Inflammatory macrophage treated with lipopolysaccharide for 4 hours (primary cell): Measurements from ENCODE around the gene ATP8B2.
"Not testable (repeated sequence)": the region's sequence is repeated elsewhere in the genome, so short reads cannot be mapped to it uniquely, and the experiment has no call there.

Experiments used
- DNase-seq: peaks from one replicate; pipeline ENCODE4 v3.0.0-alpha.2; 2020

ATP8B2 gene, protein sequence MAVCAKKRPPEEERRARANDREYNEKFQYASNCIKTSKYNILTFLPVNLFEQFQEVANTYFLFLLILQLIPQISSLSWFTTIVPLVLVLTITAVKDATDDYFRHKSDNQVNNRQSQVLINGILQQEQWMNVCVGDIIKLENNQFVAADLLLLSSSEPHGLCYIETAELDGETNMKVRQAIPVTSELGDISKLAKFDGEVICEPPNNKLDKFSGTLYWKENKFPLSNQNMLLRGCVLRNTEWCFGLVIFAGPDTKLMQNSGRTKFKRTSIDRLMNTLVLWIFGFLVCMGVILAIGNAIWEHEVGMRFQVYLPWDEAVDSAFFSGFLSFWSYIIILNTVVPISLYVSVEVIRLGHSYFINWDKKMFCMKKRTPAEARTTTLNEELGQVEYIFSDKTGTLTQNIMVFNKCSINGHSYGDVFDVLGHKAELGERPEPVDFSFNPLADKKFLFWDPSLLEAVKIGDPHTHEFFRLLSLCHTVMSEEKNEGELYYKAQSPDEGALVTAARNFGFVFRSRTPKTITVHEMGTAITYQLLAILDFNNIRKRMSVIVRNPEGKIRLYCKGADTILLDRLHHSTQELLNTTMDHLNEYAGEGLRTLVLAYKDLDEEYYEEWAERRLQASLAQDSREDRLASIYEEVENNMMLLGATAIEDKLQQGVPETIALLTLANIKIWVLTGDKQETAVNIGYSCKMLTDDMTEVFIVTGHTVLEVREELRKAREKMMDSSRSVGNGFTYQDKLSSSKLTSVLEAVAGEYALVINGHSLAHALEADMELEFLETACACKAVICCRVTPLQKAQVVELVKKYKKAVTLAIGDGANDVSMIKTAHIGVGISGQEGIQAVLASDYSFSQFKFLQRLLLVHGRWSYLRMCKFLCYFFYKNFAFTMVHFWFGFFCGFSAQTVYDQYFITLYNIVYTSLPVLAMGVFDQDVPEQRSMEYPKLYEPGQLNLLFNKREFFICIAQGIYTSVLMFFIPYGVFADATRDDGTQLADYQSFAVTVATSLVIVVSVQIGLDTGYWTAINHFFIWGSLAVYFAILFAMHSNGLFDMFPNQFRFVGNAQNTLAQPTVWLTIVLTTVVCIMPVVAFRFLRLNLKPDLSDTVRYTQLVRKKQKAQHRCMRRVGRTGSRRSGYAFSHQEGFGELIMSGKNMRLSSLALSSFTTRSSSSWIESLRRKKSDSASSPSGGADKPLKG

DNA sequence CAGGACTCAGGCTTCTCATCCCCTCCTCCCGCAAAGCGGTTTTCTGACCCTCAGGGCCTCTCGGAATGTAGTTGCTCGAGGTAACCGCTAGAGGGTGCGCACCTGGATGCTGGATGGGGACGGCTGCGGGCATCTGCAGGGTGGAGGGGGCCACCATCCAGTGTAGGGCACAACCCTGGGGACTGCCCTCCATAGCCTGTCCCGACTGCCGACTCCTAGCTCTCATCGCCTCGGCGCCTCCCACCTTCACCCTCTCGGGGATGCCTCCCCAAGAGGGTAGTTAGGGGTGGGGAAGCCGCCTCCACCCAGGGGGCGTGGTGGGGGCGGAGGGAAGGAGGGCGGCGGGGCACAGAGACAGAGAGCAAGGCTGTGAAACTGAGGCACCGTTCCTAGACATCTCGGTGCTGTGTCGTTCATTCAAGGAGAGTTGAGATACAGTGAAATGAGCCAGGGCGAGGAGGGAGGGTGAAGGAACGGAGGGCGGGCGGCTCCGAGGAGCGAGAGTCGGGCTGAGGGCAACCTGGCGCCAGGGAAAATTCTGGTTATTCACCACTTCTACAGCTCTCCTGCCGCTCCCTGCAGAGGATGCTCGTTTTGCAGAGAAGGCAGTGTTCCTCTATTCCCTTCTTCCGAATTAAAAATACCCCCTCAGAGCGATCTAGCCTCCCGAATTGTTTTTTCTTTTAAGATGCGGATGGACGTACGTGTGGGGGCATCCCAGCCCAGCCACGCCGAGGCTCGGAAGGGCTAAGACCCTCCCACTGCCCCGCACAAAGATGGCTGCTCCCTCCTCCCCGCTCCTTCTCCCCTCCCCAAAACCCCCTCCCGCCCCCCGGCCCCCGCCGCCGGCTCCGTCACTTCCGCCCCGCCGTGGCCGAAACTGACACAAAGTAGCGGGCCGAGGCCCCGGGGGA, at the start of gene ATP8B2:
Gene ATP8B2, plus strand, starts transcription at position 857 of the 914 bp plus-strand sequence. CDS start 2,617 bp downstream, outside the sequence.
- peak; percentile 49 for DNase-seq

DNA sequence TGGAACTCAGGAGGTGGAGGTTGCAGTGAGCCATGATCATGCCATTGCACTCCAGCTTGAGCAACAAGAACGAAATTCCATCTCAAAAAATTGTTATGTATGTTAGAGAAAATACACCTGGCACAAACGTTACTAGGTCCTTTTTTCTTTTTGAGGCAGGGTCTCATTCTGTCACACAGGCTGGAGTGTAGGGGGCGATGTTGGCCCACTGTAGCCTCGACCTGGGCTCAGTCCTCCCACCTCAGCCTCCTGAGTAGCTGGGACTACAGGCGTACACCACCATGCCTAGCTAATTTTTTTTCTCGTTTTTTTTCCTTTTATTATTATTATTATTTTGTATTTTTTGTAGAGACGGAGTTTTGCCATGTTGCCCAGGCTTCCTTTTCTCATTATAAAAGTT, 48.5 kb upstream of the ATP8B2 start:
- no peak for DNase-seq

DNA sequence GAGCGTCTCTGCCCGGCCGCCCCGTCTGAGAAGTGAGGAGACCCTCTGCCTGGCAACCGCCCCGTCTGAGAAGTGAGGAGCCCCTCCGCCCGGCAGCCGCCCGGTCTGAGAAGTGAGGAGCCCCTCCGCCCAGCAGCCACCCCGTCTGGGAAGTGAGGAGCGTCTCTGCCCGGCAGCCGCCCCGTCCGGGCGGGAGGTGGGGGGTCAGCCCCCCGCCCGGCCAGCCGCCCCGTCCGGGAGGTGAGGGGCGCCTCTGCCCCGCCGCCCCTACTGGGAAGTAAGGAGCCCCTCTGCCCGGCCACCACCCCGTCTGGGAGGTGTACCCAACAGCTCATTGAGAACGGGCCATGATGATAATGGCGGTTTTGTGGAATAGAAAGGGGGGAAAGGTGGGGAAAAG, 37.7 kb upstream of the ATP8B2 start:
- not testable (repeated sequence) for DNase-seq

DNA sequence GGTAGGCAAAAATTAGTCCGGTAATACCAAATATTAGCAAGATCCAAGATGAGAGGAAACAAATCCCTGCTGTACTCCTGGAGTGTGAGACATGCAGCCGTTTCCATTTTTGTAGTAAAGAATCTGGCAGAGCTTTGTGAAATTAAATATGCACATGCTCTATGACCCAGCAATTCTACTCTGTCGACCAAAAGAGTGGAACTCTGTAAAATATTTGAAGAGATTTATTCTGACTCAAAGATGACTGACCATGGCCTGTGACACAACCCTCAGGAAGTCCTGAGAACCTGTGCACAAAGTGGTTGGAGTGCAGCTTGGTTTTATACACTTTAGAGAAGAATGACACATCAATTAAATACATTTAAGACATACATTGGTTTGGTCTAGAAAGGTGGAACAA, 36.7 kb upstream of the ATP8B2 start:
- DNase-seq: no peak

DNA sequence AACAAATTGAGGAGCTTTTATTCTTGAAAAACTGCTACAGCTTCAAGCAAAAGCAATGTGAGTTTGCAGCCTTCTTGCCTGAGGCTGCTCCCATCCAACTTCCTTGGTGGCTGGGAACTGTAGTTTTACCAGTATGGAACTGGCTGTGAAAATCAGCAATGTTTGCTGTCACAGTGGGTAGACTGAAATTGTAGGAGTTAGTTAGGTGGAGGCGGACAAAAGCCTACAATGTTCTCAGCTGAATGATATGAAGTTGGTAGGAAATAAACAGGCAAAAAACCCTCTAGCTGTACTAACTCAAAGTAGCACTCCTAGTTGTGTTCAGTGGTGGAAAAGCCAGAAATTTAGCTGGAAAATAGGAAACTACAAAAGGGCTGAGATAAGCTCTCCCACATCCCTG, 34.4 kb upstream of the ATP8B2 start:
- no peak for DNase-seq

DNA sequence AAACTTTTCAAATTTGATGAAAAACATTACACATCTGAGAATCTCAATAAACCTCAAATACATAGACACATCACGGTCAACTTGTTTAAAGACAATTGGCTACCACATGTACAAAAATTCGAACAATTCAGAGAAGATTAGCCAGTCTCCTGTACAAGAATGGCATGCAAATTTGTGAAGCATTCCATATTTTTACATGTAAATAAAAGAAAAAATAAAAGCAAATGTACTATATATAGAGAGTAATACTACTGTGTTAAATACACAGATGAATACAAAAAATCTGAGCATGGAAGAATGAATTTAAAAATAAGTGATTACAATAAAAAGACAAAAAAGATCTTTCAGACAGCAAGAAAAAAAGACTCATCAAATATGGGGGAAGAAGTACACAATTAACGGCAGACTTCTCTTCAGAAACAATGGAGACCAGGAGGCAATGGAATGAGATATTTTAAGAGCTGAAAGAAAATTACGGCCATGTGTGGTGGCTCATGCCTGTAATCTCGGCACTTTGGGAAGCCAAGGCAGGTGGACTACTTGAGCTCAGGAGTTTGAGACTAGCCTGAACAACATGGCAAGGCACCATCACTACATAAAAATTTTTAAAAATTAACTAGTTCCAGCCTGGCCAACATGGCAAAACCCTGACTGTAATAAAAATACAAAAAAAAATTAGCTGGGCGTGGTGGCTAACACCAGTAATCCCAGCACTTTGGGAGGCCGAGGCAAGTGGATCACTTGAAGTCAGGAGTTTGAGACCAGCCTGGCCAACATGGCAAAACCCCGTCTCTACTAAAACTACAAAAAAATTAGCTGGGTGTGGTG, 29.7 kb upstream of the ATP8B2 start:
- DNase-seq: no peak

DNA sequence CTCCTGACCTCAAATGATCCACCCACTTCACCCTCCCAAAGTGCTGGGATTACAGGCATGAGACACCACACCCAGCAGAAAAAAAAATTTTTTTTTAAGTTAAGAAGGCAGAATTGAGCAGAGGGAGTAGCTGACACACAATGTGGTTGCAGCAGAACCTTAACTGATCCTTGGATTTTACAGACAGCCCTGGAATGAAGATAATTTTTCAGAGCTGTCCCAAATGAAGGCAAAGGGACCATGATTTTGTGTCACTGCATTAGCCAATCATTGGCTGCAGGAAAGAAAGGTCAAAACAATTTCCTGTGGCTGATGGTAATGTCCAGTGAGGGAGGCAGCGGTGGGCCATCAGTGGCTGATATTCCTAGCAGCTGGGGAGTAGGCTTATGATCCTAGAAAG, 23.7 kb upstream of the ATP8B2 start:
- no peak for DNase-seq

DNA sequence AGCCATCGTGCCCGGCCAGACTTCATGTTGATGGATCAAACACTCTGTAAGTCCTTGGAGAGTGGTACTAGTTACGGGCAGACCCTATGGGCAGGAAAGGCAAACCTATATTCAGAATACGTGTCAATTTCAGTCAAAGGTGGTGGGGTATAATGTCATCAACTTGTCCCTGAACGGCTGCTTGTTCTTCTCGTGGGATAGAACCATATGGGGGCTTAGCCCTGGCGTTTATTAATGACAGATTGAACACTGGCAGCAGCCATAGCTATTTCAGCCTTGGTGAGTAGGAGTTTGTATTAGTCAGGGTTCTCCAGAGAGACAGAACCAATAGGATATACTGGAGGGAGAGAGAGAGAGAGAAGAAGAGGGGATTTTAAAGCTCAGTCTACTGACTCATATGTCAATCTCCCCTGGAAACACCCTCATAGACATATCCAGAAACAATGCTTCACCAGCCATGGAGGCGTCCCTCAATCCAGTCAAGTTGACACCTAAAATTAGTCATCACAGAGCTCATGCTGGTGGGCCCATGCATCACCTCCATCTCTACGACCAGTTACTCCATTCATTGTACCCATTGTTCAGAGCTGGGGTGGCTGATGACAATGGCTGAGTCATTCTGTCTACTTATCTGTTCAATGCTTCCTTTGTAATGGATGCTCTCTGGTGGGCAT, 20.5 kb upstream of the ATP8B2 start:
- DNase-seq: no peak

DNA sequence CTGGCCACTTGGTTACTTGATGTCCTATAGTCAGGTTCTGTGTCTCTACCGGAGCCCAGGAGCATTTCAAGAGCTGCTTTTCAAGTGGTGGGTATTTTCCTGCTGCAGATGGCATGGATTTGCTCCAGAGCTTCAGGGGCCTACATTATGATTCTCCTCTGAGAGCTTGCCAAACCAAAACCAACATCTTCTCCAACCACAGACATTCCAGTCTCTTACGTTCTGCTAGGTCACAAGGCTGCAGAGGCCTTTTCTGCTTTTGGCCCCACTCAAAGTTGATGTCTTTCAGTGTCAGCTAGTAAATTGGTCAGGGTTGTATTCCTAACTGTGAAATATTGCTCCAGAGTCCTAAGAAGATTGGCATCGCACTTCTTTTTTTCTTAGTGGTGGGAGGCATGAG, 19.2 kb upstream of the ATP8B2 start:
- DNase-seq: no peak

DNA sequence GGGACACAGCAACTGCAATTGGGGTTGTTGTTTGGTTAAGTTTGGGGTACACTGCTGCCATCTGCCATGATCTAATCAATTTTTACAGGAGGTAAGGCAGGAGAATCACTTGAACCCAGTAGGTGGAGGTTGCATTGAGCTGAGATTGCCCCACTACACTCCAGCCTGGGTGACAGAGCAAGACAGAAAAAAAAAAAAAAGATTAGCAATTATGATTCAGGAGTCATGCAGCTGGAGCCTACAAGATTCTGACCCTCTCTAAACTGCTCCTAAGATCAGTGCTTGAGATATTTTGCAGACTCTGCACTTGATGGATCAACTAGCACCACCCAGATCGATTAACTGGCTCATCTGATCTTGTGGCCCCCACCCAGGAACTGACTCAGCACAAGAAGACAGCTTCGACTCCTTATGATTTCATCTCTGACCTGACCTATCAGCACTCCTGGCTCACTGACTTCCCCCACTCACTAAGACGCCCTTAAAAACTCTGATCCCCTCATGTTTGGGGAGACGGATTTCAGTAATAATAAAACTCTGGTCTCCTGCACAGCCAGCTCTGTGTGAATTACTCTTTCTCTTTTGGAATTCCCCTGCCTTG, 17.6 kb upstream of the ATP8B2 start:
- DNase-seq: not testable (repeated sequence)

DNA sequence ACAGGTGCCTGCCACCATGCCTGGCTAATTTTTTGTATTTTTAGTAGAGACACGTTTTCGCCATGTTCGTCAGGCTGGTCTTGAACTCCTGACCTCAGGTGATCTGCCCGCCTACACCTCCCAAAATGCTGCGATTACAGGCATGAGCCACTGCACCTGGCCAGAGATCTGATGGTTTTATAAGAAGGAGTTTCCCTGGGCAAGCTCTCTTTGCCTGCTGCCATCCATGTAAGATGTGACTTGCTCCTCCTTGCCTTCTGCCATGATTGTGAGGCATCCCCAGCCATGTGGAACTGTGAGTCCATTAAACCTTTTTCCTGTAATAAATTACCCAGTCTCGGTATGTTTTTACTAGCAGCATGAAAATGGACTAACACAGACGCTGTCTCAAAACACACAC, 16.2 kb upstream of the ATP8B2 start:
- not testable (repeated sequence) for DNase-seq

DNA sequence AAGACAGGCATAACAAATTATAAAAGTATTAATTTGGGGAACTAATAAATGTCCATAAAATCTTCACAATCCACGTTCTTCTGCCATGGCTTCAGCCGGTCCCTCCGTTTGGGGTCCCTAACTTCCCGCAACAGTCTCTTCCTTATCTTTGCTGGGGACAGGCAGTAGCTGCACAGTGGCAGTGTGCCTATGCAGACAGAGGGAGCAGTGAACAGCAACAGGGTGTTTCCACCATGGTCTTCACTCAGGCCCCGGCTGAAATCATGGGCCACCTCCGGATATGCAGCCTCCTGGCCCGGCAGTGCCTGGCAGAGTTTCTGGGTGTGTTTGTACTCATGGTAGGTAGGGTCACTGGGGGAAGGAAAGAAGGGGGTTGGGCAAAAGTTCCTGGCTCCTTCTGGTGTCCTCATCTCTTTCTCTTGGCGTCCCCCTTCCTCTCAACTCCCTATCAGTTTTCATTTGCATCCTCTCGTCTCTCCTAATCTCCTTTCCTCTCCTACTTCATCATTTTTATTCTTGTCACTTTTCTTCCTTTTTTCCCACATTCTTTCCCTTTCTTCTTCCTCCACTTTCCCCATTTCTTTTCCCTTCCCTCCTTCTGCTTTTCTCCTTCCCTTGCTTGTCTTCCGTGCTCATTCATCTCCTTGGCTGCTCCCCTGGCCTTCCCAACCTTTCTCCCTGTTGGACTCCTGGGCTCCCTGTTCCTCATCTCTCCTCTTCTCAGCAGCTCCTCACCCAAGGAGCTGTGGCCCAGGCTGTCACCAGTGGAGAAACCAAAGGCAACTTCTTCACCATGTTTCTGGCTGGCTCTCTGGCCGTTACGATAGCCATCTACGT, 12.9 kb upstream of the ATP8B2 start:
- DNase-seq: not testable (repeated sequence)

DNA sequence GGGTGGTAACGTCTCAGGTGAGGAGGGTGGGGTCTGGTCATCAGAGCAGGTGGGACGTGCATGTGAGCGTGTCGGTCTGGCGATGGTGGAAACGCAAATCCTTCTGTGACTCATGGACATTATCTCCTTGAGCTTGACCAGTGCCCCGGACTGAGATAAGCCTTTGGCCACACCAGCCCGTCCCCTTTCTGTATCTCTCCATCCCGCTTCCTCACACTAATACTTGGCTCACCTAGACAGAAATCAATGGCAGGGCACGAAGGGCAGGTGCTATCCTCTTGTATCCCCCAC, 12.3 kb upstream of the ATP8B2 start:
- DNase-seq: no peak

DNA sequence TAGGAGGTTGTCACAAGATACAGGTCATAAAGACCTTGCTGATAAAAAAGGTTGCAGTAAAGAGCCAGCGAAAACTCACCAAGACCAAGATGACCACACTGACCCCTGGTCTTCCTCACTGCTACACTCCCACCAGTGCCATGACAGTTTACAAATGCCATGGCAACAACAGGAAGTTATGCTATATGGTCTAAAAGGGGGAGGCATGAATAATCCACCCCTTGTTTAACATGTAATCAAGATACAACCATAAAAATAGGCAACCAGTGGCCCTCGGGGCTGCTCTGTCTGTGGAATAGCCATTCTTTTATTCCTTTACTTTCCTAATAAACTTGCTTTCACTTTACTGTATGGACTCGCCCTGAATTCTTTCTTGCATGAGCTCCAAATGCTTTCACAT, 11.1 kb upstream of the ATP8B2 start:
- DNase-seq: not testable (repeated sequence)

DNA sequence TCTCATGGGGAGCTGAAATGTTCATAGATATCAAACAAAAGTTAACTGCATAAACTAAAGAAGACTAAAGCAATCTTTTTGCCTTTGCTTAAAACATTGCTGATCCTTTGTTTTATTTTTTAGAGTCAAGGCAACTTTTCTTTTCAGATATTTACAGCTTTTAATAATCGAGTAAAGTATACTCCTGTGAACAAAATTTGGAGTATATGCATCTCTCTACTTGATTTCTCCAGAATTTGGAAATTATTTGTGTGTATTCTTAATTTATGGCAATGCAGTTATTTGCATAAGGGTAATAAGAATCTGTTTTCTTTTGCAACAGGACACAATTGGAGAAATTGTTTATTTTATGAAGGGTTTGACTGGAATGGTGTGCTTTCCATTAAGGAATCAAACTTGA, 8.6 kb upstream of the ATP8B2 start:
- no peak for DNase-seq

DNA sequence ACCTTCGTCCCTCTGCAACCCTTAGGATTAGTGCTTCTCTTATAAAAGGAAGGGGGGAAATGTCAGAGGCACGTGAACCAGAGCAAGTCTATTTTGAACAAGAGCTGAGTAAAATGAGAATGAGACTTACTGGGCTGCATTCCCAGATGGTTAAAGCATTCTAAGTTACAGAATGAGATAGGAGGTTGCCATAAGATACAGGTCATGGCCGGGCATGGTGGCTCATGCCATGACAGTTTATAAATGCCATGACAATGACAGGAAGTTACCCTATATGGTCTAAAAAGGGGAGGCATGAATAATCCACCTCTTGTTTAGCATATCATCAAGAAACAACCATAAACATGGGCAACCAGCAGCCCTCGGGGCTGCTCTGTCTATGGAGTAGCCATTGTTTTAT, 6.9 kb upstream of the ATP8B2 start:
- no peak for DNase-seq

DNA sequence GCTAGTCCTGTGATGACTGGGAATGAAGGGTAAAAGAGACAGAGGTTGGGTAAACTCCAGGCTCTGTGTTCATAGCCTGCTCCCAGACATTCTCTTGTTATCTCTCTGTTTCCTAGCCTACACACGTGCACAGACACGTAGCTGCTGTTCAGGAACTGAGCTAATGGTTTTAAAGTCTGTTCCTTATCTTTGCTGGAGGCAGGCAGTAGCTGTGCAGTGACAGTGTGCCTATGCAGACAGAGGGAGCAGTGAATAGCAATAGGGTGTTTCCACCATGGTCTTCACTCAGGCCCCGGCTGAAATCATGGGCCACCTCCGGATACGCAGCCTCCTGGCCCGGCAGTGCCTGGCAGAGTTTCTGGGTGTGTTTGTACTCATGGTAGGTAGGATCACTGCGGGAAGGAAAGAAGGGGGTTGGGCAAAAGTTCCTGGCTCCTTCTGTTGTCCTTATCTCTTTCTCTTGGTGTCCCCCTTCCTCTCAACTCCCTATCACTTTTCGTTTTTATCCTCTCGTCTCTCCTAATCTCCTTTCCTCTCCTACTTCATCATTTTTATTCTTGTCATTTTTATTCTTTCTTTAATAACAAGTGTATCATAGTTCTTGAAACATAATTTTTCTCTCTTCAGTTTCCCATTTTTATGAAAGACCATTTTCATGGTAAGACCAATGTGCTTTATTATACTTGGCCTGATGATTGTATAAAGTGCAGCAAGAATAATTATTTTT, 4.3 kb upstream of the ATP8B2 start, which contains the start of gene AQP10:
Gene AQP10, plus strand, starts transcription at position 212 of the 727 bp plus-strand sequence. Its CDS starts 63 bp downstream, at position 275.
- DNase-seq: no peak

DNA sequence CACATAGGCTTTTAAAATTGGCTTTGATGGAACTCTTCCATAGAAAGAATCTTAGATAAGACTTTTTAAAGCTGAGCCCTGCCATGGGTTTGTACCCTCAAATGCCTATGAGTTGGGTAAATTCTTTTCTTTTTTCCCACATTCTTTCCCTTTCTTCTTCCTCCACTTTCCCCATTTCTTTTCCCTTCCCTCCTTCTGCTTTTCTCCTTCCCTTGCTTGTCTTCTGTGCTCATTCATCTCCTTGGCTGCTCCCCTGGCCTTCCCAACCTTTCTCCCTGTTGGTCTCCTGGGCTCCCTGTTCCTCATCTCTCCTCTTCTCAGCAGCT, 3.8 kb upstream of the ATP8B2 start:
- not testable (repeated sequence) for DNase-seq

DNA sequence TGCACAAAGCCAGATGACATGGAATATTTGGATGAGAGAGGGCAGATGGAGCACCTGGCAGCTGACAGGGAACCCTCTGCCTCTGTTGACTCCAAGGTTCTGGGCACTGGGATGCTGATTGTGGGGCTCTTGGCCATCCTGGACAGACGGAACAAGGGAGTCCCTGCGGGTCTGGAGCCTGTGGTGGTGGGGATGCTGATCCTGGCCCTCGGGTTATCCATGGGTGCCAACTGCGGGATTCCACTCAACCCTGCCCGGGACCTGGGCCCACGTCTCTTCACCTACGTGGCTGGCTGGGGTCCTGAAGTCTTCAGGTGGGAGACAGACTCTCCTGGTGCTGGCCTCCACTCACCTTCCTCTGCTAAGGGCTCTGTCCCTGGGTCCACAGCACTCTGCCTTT, 1.8 kb upstream of the ATP8B2 start:
- no peak for DNase-seq
